HG02642 (cell line): ENCODE results near the gene PRKACA.

ENCODE experiments used
- ATAC-seq: cut with Tn5 transposase; IDR thresholded peaks from one replicate; pipeline ENCODE4 v1.9.1; 2021; ENCODE audit warnings: mild to moderate bottlenecking; ENCODE audit not compliant: unreplicated experiment, poor library complexity

Gene PRKACA

DNA sequence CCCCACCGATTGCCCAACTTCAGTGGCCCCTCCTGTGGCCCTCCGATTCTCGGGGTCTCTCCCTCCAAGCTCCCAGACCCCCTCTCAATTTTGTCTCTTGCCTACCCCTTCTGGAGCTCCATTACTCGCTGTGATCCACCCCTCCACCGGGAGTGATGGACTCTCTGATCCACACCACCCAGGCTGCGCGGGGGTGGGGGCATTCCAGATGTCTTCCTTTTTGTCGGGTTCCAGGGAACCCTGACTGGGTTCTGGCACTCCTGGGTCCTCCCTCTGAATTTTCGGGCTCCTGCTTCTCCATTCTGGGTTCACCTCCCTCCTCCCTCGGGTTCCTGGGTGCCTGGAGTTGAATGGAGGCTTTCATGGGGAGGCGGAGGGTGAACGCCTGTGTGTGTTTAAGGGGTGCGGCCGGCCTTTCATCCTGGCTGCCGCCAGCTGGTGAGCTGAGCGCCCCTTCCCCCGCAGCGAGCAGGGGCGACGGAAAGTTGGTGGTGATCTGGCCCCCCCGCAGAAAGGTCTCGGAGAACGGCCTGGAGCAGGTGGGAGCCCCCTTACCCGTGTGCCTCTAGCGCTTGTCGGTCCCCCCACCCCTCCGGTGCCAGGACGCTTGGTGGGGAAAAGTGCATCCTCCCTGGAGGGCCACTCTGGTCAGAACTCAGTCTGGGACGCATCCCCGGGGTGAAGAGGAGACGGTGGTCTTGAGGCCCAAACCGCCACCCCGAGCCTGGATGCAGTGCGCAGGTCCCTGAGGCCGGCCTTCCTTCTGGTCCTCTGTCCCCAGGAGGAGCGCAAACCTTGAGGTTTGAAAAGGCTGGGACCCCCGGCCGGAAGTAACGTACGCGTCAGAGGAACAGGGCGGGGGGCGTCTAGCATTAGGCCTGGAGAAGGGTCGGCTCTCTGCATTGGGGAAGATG, 43.4 kb downstream of the PRKACA start:
- ATAC-seq, result no peak

DNA sequence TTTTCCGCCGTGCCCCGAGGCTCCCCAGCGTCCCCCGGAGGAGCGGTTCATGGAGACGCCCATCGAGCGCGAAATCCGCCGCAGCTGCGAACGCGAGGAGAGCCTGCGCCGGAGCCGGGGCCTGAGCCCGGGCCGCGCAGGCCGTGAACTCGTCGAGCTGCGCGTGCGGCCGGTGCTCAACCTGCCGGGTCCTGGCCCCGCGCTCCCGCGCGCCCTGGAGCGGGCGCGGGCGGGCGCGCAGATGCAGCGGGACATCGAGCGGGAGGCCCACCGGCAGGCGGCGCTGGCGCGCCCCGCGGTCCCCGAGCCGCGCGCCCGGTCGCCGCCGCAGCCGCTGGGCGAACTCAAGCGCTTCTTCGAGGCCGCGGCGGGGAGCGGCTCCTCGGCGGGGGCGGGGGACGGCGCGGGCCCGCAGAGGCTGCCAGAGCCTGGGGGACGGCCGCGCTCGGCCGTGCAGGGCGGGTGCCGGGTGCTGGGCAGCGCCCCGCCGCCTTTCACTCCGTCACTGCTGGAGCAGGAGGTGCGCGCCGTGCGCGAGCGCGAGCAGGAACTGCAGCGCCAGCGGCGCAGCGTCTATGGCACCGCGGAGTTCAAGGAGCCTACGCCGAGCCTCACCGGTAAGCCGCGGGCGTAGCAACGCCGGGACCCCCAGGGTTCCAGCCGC, 44.2 kb downstream of the PRKACA start:
- peak; percentile 67 for ATAC-seq

DNA sequence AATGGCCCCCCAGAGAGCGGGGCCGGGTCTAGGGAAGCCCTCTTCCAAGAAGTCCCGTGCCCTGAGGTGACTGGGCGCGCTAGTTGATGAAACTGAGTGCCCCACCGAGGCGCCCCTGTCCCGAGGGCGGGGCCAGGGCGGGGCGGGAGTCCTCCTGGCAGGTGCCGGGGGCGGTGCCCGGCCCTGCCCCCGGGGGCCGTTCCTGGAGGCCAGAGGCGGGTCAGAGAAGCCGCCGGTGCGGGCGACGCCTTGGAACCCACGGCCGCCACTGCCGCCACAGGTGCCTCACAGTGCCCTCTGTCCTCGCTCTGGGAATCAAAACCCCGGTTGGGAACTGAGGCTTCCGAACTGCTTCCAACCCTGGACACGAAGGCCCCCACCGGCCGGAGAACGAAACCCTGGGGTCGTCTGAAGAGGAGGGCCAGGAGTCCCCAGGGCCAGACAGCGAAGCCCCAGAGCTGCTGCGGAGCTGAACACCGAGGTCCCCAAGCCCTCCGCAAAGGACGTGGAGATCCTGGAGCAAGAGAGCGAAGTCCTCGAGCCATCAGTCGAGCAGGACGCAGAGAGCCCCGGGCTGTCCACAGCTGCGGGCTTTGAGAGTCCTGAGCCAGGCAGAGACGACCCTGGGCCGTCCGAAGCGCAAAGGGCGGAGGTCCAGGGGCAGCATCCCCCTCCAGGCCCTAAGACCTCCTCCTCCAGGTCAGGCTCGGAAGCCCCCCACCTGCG, 44.9 kb downstream of the PRKACA start, which contains the start of gene MISP3:
TSS of gene MISP3 (plus strand) at position 252 of the 726 bp plus-strand sequence. CDS start 524 bp downstream, outside the sequence.
- ATAC-seq, result no peak

DNA sequence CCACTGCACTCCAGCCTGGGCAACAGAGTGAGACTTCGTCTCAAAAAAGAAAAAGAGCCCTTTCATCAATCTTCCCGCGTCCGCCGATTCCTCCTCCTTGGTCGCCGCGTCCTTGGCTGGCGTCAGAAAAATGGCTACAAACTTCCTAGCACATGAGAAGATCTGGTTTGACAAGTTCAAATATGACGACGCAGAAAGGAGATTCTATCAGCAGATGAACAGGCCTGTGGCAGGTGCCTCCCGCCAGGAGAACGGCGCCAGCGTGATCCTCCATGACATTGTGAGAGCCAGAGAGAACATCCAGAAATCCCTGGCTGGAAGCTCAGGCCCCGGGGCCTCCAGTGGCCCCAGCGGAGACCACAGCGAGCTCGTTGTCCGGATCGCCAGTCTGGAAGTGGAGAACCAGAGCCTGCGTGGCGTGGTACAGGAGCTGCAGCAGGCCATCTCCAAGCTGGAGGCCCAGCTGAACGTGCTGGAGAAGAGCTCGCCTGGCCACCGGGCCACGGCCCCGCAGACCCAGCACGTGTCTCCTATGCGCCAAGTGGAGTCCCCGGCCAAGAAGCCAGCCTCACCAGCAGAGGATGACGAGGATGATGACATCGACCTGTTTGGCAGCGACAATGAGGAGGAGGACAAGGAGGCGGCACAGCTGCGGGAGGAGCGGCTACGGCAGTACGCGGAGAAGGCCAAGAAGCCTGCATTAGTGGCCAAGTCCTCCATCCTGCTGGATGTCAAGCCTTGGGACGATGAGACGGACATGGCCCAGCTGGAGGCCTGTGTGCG, 47.1 kb downstream of the PRKACA start:
- no peak for ATAC-seq

DNA sequence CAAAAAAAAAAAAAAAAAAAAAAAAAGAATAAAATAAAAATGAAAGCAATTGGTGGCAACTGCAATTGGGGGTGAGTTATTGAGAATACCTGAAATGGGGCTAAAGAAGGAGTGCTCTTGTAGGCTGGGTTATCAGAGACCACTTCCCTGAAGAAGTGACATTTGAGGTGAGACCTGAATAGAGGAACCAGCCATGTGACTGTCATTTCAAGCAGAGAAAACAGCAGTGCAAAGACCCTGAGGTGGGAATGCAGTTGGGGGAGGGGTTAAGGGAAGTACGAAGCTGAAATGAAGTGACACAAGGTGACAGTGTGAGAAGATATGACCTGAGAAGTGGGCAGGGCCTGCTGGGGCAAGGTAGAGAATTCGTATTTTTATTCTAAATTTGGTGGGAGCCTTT, 51.4 kb downstream of the PRKACA start:
- ATAC-seq, result no peak

DNA sequence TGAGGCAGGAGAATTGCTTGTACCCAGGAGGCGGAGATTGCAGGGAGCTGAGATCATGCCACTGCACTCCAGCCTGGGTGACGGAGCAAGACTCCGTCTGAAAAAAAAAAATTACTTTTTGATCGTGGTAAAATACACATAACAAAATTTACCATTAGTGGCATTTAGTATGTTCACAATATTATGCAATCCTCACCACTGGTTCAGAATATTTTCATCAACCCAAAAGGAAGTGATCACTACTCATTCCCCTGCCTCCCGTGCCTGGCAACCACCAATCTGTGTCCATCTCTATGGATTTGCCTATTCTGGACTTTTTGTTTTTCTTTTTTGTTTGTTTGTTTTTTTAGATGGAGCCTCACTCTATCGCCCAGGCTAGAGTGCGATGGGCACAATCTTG, 54.5 kb downstream of the PRKACA start:
- ATAC-seq, result no peak

DNA sequence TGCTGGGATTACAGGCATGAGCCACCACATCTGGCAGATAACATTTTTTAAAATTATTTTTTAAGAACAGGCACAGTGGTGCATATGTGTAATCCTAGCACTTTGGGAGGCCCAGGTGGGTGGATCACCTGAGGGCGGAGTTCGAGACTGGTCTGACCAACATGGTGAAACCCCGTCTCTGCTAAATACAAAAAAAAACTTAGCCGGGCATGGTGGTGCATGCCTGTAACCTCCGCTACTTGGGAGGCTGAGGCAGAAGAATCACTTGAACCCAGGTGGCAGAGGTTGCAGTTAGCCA, 55.1 kb downstream of the PRKACA start:
- ATAC-seq, result no peak

DNA sequence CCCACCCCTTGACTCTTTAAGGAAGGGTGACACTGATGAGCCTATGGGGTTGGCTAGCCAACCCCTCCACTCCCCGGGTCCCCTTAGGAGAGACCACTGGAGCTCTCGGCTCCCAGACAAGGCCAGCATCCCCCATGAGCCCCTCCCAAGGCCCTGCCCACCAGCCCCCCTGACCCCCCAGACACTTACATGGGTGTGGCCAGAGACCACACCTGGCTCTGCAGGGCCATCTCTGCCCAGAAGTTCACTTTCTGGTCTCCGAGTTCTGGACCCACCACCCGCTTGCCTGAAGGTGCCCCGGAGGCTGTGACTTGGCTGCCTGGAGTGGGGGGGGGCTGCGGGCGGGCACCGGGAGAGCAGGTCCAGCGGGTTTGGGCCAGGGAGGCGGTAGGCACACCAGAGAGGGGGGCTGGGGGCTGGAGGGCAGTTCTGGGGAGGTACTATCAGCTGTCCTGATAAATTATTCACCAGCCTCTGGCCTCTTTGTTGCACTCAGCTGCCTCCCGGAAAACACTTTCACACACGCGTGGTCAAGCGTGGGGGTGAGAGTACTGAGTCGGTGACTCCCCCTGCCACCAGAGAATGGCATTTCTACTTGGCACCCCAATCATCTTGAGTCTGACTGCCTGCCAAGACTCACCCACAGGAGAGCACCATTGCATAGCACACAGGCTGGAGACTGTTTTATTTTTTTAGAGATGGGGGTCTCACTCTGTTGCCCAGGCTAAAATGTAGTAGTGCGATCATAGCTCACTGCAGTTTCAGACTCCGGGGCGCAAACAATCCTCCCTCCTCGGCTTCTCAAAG, 55.6 kb downstream of the PRKACA start, which contains the start of gene PALM3:
TSS of gene PALM3 (minus strand) at position 326 of the 807 bp plus-strand sequence. CDS start at position 230, 96 bp downstream.
- no peak for ATAC-seq

DNA sequence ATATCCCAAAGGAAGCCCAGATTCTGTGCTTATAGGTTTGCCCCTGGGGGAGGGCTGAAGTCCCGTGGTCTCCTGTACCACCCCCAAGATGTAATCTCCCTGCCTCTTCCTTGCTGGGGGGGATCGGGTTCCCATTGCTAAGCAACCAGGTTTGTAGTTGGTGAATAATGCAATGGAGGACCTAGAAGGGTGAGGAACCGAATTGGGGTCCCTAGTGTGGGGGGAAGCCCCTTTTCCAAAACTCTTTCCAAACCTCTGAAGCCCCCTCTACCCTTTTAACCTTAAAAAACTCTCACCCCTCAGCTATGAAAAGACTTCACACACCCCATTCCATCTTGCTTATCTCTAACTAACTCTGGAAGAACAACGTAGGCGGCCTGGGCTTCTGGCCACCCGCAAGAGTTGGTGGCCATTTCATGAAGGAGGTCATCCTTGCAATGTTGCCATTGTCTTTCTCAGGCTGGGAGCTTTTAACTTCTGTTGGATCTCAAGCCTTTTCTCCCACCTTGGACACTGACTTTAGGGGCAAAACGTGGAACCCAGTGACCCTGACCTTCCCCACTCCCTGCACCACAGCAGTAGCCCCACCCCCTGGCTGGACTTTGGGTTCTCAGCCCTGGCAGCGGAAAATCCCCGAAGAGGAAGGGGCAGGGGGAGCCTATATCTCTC, 56.3 kb downstream of the PRKACA start:
- ATAC-seq, result no peak

DNA sequence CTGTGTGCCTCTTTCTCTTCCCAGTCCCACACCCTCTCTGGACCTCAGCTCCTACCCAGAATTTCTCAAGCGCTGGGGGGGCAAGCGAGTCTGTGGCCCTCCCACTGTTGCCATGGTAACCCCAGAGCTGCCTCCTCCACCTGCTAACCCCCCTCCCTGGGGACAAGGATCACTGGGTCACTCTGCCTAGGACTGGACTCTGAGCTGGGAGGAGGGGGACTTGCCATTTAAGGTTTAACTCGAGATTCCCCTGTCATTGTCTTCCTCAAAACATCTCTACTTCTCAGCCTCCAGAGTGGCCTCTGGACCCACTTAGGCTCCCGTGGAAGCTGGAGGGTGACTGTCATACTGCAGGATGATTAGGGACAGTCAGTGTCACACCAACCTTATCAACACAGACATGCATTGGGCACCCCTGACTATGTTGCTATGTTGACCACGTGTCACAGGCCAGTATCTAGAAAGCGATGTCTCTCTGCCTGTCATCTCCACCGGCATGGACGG, 57.9 kb downstream of the PRKACA start:
- no peak for ATAC-seq

DNA sequence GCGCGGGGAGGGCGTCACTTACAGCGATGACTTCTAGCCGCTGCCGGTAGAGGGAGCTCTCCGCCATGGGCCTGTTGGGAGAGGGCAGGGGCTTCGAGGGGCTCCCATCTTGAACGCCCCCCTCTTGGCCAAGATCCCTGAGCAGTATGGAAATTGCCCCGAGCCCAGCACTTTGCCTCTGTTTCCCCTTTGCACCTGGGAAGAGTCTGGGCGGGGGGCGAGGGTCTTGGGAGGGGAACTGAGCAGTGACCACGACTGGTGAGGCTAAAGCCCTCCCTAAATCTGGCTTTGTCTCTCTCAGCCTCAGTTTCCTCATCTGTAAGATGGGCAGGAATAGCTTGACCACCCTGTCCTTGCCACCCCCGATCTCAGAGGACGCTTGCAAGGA, 58.5 kb downstream of the PRKACA start:
- ATAC-seq, result no peak

DNA sequence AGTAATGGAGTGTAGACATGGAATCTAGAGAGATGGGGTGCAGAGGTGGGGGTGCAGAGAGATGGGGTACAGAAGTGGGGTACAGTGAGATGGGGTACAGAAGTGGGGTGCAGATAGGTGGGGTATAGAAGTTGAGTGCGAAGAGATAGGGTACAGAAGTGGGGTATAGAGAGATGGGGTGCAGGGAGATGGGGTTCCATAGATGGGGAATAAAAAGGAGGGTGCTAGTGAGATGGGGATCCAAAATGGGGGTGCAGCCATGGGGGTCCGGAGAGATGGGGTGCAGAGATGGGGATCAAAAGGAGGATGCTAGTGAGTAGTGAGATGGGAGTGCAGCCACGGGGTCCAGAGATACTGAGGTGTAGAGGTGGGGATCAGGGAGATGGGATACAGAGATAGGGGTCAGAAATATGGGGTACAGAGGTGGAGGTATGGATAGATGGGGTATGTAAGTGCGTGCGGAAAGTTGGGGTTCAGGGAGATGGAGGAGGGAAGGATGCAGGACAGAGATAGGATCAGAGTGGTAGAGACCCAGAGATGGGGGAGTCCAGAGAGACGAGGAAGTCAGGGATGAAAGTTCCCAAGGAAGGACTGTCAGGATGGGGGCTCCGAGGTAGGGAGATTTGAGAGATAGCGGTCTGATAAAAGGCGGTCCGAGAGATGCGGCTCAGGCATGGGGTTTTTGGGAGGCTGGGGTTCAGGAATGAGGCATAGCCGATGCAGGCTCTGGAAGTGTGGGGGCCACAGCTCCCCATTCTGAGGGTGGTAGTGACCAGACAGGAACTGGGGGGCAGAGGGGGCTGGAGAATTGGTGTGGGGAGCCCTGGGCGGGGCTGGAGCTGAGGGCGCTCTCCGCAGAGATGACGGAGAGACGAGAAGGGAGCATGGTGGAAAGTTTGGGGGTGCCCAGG, 59.1 kb downstream of the PRKACA start:
- no peak for ATAC-seq

DNA sequence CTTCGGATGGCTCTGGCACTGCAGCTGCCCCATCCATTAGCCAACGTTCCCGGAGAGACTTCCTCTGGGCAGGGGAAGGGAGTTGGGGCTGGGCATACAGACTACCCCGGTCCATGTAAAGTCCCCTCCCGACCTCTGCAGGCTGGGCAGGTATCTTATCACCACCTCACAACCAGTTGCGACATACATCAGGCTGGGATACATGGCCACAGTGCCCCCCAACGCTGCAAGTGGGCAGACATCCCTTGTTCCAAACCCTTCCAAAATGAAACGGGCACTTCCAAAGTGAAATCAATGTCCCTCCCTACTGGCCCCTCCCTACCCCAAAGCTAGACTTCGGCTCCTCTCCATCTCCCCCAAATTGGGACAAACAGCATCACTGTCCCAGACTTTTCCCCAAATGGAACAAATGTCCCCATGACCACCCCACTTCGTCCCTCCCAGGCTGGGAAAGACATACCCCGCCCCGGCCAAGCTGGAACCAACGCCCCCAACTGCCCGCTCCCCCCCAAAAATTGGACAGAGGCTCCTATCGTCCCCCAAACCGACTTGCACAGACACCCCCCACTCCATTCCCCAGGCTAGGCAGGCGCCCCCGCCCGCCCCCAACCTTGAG, 60.7 kb downstream of the PRKACA start:
- no peak for ATAC-seq

DNA sequence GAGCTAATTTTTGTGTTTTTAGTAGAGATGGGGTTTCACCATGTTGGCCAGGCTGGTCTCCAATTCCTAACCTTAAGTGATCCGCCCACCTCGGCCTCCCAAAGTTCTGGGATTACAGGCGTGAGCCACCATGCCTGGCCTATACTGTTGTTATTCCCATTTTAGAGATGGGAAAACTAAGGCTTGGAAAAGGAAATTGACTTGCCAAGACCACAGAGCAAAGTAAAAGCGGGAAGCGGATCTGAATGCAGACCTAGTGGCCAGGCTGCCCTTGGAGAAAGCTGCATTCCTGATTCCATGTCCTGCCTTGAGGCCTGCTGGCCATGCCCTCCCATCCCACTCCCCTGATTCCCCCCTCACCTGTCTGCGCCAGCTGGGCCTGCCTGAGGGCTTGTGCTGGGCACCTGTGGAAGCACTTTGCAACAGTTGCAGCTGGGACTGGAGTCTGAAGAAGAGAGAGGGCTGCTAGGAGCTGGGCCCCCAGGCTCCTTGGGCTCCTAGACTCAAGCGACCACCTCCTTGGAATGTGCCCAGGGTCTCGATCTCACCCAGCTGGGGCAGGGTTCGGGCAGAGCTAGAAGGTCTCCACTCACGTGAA, 61.4 kb downstream of the PRKACA start:
- no peak for ATAC-seq

DNA sequence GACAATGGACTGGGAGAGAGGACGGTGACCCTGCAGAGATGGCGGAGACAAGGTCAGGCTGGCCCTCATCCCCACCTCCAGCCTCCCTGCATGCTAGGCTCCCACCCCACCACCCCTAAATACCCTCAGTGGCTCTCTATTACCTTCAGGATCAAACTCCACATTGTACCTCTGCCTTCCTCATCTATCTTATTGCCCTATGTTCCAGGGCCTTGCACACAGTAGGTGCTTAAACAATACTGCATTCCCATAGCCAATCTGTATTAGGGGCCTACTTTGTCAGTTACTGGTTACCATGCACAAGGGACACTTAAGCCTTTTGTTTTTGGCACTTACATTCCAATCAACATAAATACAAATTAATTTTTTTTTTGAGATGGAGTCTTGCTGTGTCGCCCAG, 62.2 kb downstream of the PRKACA start:
- no peak for ATAC-seq

DNA sequence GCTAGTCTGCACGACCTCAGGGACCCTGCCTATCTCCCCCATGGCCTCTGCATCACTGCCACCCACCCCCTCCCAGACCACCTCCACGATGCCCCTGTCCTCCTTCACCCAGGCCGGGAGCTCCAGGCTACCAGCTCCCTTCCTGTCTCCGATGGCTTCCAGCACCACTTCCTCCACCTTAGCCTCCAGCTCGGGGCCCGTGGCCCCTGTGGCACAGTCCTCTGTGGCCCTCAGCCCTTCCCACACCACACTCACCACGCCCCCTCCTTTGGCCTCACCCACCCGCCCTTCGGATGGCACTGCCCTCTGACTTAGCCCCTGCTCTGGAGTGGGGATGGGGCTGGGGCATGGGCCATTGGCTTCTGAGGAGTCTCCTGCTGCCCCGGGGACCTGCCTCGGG, 62.8 kb downstream of the PRKACA start:
- ATAC-seq, result no peak

DNA sequence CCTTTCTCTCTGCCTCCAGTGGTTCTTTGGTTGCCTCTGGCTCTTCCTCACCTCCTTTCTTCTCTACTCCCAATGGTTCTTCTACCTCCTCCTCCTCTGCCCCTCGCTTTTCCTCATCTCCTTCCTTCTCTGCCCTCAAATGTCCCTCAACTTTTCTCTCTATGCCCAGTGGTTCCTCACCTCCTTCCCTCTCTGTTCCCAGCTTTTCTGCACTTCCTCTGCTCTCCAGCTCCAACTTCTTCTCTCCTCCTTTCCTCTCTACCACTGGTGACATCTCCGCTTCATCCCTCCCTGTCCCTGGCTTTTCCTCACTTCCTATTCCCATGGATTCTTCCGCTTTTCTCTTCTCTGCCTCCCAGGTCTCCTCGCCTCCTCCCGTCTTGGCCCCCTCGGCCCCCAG, 63.5 kb downstream of the PRKACA start:
- ATAC-seq, result no peak
